GM18868 (cell line): ENCODE results near the gene PYY.
"Not testable (repeated sequence)": the region's sequence is repeated elsewhere in the genome, so short reads cannot be mapped to it uniquely, and the experiment has no call there.

ENCODE experiments used
- ATAC-seq: cut with Tn5 transposase; IDR thresholded peaks from one replicate; pipeline ENCODE4 v1.9.1; 2021; ENCODE audit warnings: mild to moderate bottlenecking, moderate library complexity; ENCODE audit not compliant: unreplicated experiment

The PYY gene

DNA sequence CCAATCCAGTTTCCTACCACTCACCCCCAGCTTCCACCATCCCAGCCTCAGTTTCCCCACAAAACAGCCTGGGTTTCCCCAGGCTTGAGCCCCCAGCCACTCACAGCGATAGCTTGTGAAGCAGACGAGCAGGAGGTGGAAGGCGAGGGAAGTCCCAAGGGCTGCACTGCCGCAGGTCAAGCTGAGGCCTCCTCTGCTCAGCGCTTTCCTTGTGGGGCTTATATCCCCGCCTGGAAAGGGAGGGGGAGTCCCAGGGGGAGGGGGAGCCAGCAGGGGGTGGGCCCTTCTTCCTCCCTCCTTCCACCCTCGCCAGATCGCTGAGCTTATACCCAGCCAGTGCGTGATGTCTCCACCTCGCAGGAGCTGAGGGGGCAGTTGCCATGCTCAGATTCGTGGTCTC, at the start of gene PYY:
Gene PYY, minus strand, starts transcription at position 195 of the 400 bp plus-strand sequence. CDS start 457 bp downstream, outside the sequence.
- no peak for ATAC-seq

DNA sequence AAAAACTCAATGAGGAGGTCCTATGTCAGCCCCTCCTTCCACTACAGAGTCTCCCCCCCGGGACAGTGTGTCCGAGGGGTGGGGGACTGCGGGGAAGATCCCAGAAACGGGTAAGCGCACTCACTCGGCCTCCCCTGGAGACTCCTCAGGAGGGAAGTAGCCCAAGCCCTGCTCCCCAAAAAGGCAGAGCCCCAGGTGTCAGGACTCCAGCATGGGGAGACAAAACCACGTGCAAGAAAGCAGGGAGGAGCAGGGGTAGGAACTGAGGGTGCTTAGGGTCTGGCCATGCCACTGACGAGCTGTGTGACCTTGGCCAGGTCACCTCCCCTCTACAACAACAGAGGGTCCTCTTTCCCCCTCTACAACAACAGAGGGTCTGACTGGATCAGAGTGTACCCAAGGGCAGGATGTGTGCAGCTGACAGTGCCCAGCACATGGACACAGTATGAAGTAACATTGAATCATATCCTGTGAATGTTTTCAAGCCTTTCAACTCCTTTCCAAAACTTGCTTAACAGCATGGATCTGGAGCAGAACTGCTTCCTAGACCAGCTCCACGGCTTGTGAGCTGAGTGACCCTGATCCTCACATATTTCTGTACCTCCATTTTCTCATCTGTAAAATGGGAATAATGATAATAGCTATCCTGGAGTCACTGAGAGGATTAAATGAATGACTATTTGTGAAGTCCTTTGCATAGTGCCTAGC, 48.6 kb upstream of the PYY start:
- ATAC-seq: no peak

DNA sequence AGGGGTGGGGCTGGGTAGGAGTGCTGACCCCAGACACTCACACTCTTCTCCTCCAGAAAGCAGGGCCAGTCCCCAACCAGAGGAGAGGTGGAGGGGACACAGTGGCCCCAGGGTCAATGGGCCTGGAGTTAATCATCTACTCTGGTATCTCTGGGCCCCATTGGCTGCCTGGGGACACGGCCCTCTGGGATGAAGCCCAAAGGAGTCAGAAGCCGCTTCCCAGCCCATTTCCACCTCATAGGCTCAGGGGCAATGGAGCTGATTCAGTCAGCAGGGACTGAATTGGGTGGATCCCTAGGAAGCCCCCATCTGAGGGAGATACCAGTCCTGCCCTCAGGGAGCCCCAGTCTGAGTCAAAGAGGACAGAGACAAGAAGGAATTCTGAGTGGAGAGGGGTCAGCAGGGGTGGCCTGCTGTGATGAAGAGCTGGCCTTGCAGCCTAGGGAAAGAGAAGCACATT, 47.8 kb upstream of the PYY start:
- ATAC-seq: no peak

DNA sequence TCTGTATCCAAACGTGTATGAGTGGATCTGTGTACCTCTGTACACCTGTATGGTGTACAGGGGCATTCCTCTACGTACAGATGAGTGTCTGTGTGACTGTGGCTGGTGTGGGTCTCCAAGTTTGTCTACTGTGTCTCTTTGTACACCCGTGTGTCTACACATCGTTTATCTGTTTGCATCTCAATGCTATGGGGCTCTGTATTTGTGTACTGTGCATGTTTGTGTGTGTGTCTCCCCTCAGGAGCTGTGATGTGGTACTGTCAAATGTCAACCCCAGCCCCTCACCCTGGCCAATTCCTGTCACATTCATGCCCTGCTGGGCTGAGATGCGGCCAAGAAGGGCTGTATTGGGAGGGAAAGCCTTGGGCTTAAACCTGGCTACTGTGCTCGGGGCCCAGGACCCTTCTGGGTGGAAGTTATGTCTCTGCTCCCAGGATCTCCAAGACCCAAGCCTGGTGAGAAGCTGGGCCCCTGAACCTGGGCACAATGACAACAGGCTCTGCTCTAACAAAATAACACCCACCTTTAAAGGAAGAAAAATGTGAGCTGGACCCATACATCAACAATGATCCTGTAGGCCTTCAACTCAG, 47.2 kb upstream of the PYY start:
- no peak for ATAC-seq

DNA sequence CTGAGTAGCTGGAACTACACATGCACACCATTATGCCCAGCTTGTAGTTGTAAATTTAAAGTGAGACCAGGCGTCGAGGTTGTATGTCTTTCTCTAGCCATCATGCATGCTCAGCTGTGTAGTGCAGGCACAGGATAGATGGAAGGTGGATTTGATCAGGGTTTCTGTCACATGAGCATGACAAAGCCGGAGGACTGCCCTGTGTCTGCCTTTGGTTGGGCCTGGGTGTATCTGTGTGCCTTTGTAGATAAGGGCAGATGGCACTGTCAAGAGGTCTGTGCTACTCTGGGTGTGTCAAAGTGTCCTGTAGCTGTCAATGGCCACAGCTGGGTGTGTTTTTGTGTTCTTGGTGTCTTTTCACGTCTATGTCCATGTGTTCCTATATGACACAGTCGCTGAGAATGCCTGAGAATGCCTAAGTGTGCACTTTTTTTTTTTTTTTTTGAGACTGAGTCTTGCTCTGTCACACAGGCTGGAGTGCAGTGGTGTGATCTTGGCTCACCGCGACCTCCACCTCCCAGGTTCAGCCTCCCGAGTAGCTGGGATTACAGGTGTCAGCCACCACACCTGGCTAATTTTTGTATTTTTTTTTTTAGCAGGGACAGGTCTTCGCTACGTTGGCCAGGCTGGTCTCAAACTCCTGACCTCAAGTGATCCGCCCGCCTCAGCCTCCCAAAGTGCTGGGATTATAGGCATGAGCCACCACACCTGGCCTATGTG, 46.6 kb upstream of the PYY start:
- no peak for ATAC-seq

DNA sequence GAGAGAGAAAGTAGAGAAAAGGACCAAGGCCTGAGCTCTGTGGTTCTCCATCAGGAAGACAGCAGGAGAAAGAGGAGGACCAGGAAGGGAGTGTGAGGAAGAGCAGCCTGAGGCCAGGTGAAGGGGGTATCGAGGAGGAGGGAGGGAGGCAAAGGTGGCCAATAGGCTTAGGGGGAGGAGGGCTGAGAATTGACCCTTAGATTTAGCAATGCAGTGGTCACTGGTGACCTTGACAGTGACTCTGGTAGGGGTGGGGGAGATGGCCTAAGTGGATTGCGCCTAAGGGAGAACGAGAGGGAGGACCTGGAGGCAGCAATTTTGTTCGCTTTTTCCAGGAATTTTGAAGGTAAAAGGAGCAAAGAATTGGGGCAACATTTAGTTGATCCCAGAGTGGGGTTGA, 45.3 kb upstream of the PYY start:
- no peak for ATAC-seq

DNA sequence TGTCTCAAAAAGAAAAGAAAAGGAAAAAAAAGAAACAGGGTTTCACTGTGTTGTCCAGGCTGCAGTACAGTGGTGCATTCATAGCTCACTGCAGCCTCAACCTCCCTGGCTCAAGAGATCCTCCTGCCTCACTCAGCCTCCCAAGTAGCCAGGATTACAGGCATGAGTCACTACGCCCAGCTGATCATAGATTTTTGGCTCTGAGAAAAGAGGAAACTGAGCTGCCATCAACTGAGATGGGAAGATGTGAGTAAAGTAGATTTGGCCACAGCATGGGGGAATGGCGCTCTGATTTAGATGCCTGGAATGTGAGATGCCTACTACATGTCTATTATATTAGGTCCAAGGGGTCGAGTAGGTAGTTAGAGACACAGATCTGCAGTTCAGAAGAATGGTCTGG, 44.8 kb upstream of the PYY start:
- no peak for ATAC-seq

DNA sequence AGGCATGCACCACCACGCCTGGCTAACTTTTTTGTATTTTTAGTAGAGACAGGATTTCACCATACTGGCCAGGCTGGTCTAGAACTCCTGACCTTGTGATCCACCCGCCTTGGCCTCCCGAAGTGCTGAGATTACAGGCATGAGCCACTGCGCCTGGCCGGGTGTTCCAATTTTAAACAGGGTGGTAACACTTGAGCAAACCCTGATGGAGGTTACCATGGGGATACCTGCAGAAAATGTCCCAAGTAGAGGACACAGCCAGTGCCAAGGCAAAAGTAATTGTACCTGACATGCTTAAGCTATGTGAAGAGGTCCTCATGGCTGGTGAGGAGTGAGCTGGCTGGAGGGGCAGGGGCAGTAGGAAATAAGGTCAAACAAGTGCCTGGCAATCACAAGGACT, 43.4 kb upstream of the PYY start:
- ATAC-seq: not testable (repeated sequence)

DNA sequence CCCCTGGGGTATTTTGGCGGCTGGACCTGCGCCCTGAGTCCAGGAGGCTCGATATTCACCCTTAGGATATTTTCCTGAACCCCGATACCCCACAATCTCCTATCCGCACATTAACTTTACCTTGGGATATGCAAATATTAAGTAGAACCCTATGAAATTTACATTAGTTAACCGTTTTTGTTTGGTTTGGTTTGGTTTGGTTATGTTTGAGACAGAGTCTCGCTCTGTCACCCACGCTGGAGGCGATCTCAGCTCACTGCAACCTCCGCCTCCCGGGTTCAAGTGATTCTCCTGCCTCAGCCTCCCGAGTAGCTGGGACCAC, 41.4 kb upstream of the PYY start:
- ATAC-seq: no peak

DNA sequence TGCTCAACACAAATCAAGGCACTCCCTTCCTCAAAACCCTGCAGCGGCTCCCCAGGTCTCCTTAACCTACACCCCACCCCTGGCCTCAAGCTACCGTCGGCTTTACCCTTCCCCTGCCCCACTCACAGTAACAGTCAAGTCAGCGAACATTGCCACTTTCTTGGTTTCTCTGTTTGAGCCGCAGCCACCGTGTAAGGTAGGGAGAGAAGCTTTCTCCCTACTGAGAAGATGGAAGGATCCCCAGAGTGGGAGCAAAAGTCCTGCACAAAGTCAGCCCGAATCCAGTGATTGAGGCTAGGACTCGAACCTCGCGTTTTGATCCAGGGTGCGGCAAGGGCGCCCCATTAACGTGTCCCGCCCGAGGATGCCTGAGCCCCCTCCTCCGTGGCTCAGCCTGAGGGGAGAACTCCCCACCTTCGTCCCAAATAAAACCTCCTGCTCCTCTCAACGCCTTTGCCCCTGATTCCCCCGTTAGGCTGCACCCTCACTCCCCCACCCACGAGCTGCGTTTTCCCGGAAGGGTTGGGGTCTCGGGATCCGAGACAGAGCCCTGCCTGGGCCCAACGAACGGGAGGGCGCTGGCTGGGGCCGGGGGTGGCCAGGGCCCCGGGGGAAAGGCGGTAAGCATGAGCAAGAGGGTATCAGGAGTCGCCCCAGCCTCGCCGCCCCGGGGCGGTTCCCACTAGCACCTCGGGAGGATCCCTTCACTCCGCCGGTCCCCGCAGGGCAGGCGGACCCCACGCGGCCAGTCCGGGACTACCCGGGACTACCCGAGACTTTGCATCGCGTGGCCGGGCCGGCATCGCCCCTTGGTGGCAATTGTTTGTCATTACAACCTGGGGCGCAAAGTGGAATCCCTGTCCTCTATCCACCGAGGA, 40.8 kb upstream of the PYY start:
- ATAC-seq: no peak

DNA sequence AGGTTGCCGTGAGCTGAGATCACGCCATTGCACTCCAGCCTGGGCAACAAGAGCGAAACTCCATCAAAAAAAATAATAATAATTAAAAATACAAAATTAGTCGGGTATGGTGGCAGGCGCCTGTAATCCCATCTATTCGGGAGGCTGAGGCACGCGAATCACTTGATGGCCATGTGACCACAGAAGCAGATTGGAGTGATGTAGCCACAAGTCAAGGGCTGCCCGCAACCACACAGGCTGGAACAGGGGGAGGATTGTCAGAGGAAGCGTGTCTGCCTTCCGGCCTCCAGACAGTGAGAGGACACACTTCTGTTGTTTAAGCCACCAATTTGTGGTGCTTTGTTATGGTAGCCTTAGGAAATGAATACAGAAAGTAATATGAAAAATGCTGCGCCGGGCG, 38.9 kb upstream of the PYY start:
- no peak for ATAC-seq

DNA sequence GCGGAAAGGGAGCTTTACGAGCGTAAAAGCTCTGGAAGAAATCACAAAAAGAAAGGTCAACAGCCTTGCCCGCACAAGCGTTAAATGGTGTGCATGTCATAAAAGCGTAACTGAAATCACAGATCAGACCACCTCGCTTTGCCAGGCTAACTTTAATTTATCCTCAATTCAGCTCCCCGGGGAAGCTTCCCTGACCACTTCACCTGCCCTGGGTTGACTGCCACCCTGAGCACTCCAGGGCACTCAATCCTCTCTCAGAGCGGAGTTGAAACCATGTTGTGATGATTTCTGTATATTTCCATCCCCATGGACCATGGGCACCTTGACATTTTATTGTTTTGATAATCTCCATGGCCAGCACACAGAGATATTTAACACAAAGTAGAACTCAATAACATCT, 34.6 kb upstream of the PYY start:
- ATAC-seq: no peak

DNA sequence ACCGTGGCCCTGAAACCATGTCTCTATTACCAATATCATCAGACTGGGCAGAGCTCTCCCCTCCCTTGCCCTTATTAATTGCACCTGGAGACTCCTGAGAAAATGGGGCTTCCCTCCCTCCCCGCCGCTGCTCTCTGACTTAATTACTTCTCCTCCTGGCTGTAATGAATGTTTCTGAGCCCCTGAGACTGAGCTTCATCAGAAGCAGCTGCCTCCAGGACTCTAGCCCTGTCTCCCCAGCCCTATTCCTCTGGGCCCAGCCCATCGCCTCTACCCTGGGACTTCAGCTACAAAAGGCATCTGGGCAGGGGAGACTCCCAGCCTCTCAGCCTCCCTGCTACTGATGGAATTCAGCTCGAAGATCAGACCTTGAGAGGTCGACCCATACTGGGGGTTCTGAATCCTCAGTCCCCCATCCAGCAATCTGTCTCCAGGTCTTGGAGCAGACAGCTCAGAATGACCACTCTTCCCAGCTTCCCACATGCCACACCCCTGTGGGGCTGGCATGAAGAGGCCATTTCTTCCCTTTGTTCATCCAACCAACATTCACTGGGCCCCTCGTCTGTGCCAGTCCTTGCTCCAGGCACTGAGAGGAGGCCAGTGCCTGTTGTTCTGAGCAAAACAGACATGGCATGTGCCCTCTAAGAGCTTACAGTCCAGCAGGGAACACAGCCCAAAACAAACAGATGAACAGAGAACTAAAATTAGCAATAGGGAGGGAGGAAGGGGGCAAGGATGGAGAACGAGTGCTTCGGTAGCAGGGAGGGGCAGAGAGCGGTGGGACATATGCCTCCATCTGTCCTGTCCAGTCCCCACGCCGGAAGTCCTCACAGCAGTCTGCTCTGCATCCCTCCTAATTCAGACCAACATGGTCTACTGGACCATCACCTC, 33.6 kb upstream of the PYY start:
- ATAC-seq: no peak

DNA sequence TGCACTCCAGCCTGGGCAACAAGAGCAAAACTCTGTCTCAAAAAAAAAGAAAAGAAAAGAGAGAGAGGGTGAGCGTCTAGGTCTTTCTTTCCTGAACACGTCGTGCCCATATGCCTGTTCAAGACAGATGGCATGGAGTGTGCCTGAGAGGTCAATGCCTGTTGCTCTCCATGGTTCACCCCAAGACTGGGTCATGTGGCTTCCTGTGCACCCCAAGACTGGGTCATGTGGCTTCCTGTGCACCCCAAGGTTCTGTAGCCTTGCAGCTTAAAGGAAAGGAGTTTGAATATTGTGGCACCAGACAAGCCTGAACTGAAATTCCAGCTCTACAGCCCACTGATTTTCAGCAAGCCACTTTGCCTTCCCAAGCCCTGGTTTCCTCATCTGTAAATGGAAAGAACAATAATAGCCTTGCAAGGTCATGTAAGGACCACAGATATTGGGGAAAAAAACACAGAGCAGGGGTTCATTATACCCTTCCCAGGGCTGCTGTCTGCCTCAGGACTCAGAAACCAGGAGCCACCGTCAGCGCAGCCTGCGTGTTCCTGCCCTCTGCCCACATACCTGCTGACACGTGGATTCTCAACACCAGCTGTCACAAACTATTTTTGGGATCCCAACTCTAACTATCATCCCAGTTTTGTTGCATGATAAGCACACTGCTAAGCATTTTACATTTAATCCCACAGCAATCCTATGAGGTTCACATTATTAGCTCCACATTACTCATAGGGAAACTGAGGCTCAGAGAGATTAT, 32.7 kb upstream of the PYY start:
- ATAC-seq: no peak

DNA sequence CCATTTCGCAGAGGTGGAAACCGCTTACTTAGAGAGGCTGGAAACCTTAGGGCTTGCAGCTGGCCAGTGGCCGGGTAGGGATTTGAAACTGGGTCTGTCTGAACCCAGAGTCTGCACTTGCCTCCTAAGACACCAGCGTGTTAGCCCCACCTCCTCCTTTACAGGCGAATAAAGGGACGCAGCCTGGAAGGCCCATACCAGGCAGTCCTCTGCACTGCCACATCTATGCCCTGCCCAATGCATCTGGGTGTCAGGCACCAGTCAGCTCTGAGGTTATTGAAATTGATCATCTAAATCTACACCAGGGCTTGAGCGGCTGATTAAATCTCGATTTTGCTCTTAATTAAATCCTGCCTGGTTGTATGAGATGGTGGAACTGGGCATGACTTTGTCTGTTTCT, 30.8 kb upstream of the PYY start:
- no peak for ATAC-seq

DNA sequence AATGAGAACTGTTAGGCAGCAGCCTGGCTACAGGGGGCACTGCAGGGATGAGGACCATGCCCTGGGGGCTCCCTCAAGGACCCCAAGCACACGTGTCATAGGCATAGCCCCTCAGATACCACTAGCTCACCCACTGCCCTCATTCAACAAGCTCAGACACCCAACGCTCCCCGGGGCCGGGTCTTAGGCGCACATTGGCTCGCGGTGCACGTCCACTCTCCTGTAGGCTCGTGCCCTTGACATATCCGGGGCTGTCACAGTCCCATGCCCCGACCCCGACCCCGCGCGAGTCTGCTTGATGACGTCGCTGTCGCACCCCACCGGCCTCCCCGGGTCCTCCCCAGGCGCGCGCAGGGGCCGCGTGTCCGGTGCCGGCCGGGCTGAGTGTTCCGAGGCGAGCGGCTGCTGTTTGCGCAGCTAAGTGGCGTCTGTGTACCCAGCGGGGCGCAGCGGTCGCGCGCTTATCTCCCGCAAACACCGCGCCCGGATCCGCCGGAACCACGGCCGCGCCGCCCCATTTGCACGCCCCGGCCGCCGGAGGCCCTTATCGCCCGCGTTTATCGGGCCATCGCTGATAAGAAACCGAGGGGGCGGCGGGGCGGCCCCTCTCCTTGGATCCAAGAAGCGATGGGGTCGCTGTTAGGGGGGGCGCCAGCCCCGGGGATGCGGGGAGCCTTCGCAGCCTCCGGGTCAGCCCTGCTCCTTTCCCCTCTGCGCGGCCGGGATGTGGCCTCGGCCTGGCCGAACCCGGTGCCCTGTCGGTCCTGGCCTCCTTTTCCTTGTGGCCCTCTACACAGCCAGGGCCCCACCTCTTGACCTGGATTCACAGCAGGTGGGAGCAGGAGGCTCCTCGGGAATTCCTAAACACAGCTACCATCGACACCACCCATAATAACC, 30.0 kb upstream of the PYY start:
- no peak for ATAC-seq

DNA sequence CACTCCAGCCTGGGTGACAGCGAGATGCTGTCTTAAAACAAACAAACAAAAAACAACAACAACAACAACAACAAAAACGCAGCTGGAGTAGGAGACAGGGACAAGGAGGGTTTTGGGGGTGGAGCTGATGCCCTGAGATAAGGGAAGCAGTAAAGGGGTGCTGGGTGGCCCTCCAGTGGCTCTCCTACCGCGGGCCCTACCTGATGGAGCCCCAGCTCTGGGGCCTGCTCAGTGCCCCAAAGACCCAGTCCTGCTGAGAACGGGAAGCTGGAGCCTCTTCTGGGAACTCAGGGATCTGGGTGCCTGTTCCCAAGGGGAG, 29.4 kb upstream of the PYY start:
- no peak for ATAC-seq

DNA sequence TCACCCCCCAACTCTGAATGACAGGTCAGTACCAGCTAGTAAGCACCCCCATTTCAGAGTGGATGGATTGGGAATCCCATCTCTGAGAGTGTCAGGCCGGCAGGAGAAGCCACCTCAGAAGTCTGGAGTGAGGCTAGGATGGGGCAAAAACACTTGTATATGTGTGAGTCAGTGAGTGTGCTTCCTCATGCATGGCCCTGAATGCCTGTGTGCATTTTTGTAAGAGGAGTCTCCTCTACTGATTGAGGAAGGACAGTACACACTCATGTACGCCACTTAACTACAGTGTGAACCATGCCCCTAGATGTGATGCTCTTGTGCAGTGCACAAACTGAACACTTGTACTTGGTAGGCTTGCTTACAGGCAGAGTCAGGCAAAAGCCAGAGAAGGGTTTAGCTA, 28.4 kb upstream of the PYY start:
- ATAC-seq: no peak

DNA sequence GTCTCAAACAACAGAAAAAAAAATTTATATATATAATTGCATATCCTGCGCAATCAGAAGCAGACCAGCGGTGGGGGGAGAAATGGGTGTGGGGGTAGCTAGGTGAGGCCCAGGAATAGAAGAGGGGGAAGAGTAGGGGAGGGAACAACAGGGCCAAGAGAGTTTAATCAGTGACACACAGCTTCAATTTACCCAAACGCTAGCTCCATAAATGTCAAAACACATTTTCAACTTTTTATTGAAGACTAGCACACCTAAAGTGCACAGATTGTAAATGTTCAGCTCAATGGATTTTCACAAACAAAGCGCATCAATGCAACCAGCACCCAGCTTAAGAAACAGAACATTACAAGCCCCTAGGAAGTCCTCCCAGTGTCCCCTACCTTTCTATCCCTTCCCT, 25.9 kb upstream of the PYY start:
- ATAC-seq: no peak
